Astrocyte of the cerebellum (primary cell): ENCODE measurements around the gene DNAJC11.

Experiments
- DNase-seq: peaks from one replicate; pipeline ENCODE4 v3.0.0-alpha.2; 2011; ENCODE audit warnings: low read depth
- H3K4me3 ChIP-seq: 2 replicates; pipeline ENCODE4 v1.5.1; 2011; ENCODE audit warnings: mild to moderate bottlenecking, low read depth, low read length, moderate library complexity
- CTCF ChIP-seq: IDR thresholded peaks from 2 replicates; pipeline ENCODE4 v1.5.1; 2012; ENCODE audit warnings: low read length, low read depth, moderate library complexity, mild to moderate bottlenecking; ENCODE audit errors: missing control alignments
- in situ Hi-C: cut with HindIII; loops from 2 replicates; pipeline ENCODE4 v1.10.0; 2017; ENCODE audit warnings: low sequenced_read_pairs

Gene DNAJC11

DNA sequence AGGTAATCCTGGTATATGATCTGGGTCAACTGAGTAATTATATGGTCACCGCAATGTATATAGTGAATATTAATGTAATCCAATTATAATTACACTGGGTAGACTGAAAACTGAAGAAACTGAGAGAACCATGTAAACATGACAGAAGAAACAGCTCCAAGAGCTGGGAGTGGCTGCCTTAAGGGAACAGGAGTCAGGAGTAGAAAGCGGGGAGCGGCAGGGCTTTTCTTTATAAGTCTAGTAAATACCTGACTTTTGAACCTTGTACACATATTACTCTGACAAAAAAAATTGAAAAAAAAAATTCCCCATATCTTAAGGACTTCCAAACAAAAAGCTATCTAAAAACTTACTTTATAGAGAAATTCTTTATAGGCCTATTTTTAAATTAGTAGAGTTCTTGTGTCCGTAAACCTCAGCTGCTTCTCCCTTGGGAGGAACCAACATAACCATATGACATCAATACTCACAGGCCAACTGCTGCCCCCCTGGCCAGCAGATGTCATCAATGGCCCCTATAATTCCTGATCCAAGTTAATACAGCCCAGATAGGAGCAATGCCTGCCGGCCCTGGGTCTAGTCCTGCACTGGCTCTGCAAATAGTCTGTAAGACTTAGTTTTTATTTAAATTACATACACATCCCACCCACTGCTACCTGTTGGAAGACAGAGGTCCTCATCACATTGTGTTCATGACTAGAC, 43.1 kb downstream of the DNAJC11 start:
- no peak for TF ChIP-seq CTCF
- H3K4me3 ChIP-seq: no peak overlapping the region
- in situ Hi-C loops: no loop called here
- DNase-seq: no peak

GRCh38 chr1:6657138-6657537, 44.5 kb downstream of the DNAJC11 start:
- TF ChIP-seq CTCF: no peak
- in situ Hi-C loops: no loop called here
- H3K4me3 ChIP-seq: no peak overlapping the region
- DNase-seq: no peak

DNA sequence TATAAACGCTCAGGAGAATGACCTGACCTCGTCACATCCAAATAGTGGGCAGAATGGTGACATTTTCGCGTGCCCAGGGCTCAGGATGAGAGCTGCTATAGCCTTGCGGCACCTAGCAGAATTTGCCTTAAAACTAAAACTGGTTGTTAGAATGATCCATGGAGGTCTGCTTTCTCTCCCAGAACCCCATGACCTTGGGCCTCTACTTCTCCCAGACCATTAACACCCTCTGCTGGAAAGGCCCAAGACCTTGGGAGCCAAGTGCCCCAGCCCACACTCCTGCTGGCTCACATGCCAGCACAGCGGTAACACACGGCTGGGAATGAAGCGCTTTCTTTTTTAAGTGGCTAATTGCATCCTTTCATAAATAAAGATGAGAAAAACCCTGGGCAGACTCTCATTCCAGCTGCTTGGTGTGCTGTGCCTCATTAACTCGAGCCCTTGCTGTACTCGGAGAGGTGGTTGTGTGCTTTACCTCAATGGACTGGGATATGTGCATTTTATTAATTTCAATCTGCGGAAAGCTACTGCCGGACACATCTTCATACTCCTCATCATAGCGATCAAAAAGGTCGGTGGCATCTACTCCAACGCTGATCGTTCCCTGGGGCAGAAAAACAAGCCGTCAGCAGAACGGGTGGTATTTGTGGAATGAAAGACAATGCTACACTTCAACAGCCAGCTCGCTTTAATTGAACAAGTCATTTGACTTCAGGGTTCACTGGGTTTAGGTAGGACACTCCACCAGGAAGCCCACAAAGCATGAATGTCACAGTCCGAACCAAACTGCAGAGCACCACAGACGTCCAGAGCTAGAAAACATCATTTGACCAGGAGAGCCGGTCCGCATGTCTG, 48.0 kb downstream of the DNAJC11 start:
- no peak for DNase-seq
- in situ Hi-C loops: no loop called here
- H3K4me3 ChIP-seq: no peak overlapping the region
- TF ChIP-seq CTCF: no peak

DNA sequence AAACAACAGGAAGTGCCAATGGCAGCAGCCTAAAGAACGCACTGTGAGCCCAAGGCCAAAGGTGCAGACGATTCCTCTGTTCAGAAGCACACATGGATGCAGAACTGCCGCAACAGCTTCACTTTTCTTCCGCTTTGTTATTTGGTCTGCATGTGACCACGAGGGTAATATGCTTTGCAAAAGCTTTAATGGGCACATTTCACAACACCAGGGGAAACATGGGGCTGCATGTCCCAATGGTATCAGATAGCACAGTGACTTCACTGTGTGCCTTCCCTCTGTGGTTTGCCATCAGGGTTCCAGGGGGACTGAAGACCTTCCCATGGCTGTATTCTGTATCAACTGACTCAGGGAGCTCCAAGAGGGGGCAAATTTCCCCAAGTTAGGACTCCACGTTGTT, 48.6 kb downstream of the DNAJC11 start:
- in situ Hi-C loops: no loop called here
- no peak for DNase-seq
- no peak overlapping the region for H3K4me3 ChIP-seq
- TF ChIP-seq CTCF: no peak

- no peak overlapping the region for H3K4me3 ChIP-seq
- no peak for DNase-seq
- no peak for TF ChIP-seq CTCF
- in situ Hi-C loops: no loop called here
These were observed 49.7 kb downstream of the DNAJC11 start for GRCh38 chr1:6651909-6652308.

GRCh38 chr1:6648556-6648955, 53.1 kb downstream of the DNAJC11 start:
- H3K4me3 ChIP-seq: no peak overlapping the region
- TF ChIP-seq CTCF: no peak
- in situ Hi-C loops: no loop called here
- no peak for DNase-seq
